Endothelial cell of umbilical vein (primary cell): ENCODE data around the gene QRFPR. TPM values are rescaled to one million over a fixed set of nuclear protein-coding genes. Genes with fewer than 3 reads are reported as not detected.

ENCODE experiments used
- polyA plus RNA-seq, 4 experiments: library from polyadenylated mRNA; depleted of rRNA in 3 of 4; stranded (reverse) in 3 of 4; unstranded in 1 of 4; fragments of >200 nt; gene quantifications; 2 replicates each; pipeline versions ENCODE4 v1.2.1 to v1.2.3, GENCODE V29; 2011 to 2012; ENCODE audit warnings: missing spikeins in 1 of 4
- small RNA-seq: library from RNA; depleted of rRNA; stranded (forward); fragments of <200 nt; gene quantifications from one replicate; pipeline ENCODE3, GENCODE V24; 2012; ENCODE audit warnings: low replicate concordance, low read depth; ENCODE audit not compliant: insufficient read depth, insufficient read length
- total RNA-seq: library from RNA; stranded (reverse); gene quantifications from 2 replicates; pipeline ENCODE4 v1.2.3, GENCODE V29; 2021

The QRFPR gene
- total and polyA plus RNA-seq, 2 donors (not counting 3 experiments of a cell fraction or from before 2014, with no cell fraction given) = not detected

Small RNA genes within 50 kb of the gene (small RNA-seq; reads per million reads assigned to genes)
- not detected for gene RF00019

Other genes with a start within 250 kb of the QRFPR start
- 0.14 TPM in 1 of 2 replicates, not detected in the other for gene TNIP3, start 216.7 kb downstream of the QRFPR start, total RNA-seq
- gene TNIP3, start 216.7 kb downstream of the QRFPR start, polyA plus RNA-seq = not detected in 2 replicates